Hepatocyte (in vitro differentiated cells): ENCODE results near the gene MAGEA1. TPM values are rescaled to one million over a fixed set of nuclear protein-coding genes. Genes with fewer than 3 reads are reported as not detected.
"Not testable (repeated sequence)": the region's sequence is repeated elsewhere in the genome, so short reads cannot be mapped to it uniquely, and the experiment has no call there.

Source experiments
- DNase-seq: peaks from one replicate; pipeline ENCODE4 v3.0.0-alpha.2; 2016; ENCODE audit warnings: low spot score
- H2AFZ ChIP-seq: fragments of 200-600 bp; sonication (generic); 2 replicates; pipeline ENCODE4 v1.6.0; 2016; ENCODE audit warnings: antibody characterized with exemption, mild to moderate bottlenecking
- H3K27ac ChIP-seq: fragments of 200-600 bp; sonication (generic); 2 replicates; pipeline ENCODE4 v1.5.1; 2016; ENCODE audit warnings: mild to moderate bottlenecking
- H3K27me3 ChIP-seq: fragments of 200-600 bp; sonication (generic); 2 replicates; pipeline ENCODE4 v1.6.1; 2016
- H3K36me3 ChIP-seq: fragments of 200-600 bp; sonication (generic); replicated peaks from 2 replicates; pipeline ENCODE4 v1.5.1; 2016; ENCODE audit warnings: low read depth; ENCODE audit not compliant: insufficient read depth
- H3K4me1 ChIP-seq: fragments of 200-600 bp; sonication (generic); 2 replicates; pipeline ENCODE4 v1.5.1; 2016; ENCODE audit warnings: mild to moderate bottlenecking, moderate library complexity; ENCODE audit not compliant: insufficient read depth
- H3K4me2 ChIP-seq: fragments of 200-600 bp; sonication (generic); 2 replicates; pipeline ENCODE4 v1.6.0; 2016
- H3K4me3 ChIP-seq: fragments of 200-600 bp; sonication (generic); 2 replicates; pipeline ENCODE4 v1.5.1; 2016; ENCODE audit warnings: mild to moderate bottlenecking
- H3K79me2 ChIP-seq: fragments of 200-600 bp; sonication (generic); 2 replicates; pipeline ENCODE4 v1.6.0; 2017; ENCODE audit warnings: mild to moderate bottlenecking
- H3K9me2 ChIP-seq: fragments of 200-600 bp; sonication (generic); replicated peaks from 2 replicates; pipeline ENCODE4 v1.6.0; 2017; ENCODE audit warnings: mild to moderate bottlenecking; ENCODE audit not compliant: insufficient read depth
- H3K9me3 ChIP-seq: fragments of 200-600 bp; sonication (generic); 2 replicates; pipeline ENCODE4 v1.5.1; 2016; ENCODE audit warnings: low read depth, mild to moderate bottlenecking
- H4K20me1 ChIP-seq: fragments of 200-600 bp; sonication (generic); 2 replicates; pipeline ENCODE4 v1.6.0; 2016; ENCODE audit warnings: mild to moderate bottlenecking; ENCODE audit not compliant: insufficient read depth, poor library complexity, severe bottlenecking
- EZH2 ChIP-seq: fragments of 200-600 bp; sonication (generic); IDR thresholded peaks from 2 replicates; pipeline ENCODE4 v1.6.1; 2016; ENCODE audit warnings: antibody characterized with exemption, mild to moderate bottlenecking, borderline replicate concordance
- EZH2phosphoT487 ChIP-seq: fragments of 200-600 bp; sonication (generic); IDR thresholded peaks from one replicate; pipeline ENCODE4 v1.6.1; 2018; ENCODE audit warnings: antibody characterized with exemption, mild to moderate bottlenecking, low read depth, moderate library complexity; ENCODE audit not compliant: unreplicated experiment, severe bottlenecking
- WGBS: methylation state at CpG from one replicate; pipeline ENCODE4 v1.1.6; 2016; ENCODE audit warnings: low lambda C conversion rate; ENCODE audit errors: missing lambda C conversion rate; 5-methylcytosine and 5-hydroxymethylcytosine counted together
- polyA plus RNA-seq: library from polyadenylated mRNA; unstranded; fragments of >200 nt; fragmentation: Nextera tagmentation; extraction: Ambion mirVana; gene quantifications from 2 replicates; pipeline ENCODE4 v1.2.1, GENCODE V29; 2016
- total RNA-seq: library from RNA; depleted of rRNA; stranded (reverse); fragments of >200 nt; gene quantifications from 2 replicates; pipeline ENCODE4 v1.2.3, GENCODE V29; 2014
- TF ChIP-seq, protein P1 (sequence below): fragments of 200-600 bp; sonication (generic); IDR thresholded peaks from 2 replicates; pipeline ENCODE4 v1.5.1; 2016; ENCODE audit warnings: antibody characterized with exemption, mild to moderate bottlenecking; ENCODE audit not compliant: poor library complexity

MAGEA1 gene
- not detected in 2 replicates for total RNA-seq
- not detected in 2 replicates for polyA plus RNA-seq

DNA sequence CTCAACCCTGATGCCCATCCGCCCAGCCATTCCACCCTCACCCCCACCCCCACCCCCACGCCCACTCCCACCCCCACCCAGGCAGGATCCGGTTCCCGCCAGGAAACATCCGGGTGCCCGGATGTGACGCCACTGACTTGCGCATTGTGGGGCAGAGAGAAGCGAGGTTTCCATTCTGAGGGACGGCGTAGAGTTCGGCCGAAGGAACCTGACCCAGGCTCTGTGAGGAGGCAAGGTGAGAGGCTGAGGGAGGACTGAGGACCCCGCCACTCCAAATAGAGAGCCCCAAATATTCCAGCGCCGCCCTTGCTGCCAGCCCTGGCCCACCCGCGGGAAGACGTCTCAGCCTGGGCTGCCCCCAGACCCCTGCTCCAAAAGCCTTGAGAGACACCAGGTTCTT lies at the start of gene MAGEA1:
MAGEA1 (plus strand) TSS at position 154 of the 400 bp plus-strand sequence. CDS start 3,106 bp downstream, outside the sequence.
- H3K27ac ChIP-seq, result no peak within 1 kb of the TSS
- no peaks in the 10 kb centered on the region for H4K20me1 ChIP-seq
- H3K79me2 ChIP-seq, result no peaks in the 10 kb centered on the region
- no peak within 1 kb of the TSS for H2AFZ ChIP-seq
- H3K36me3 ChIP-seq, result no peaks in the 10 kb centered on the region
- no peaks in the 10 kb centered on the region for H3K9me3 ChIP-seq
- DNase-seq, result no peak
- no peaks in the 10 kb centered on the region for H3K9me2 ChIP-seq
- no peaks in the 10 kb centered on the region for H3K4me1 ChIP-seq
- no peaks in the 10 kb centered on the region for H3K27me3 ChIP-seq
- no peak within 1 kb of the TSS for H3K4me2 ChIP-seq
- TF ChIP-seq, protein P1, sequence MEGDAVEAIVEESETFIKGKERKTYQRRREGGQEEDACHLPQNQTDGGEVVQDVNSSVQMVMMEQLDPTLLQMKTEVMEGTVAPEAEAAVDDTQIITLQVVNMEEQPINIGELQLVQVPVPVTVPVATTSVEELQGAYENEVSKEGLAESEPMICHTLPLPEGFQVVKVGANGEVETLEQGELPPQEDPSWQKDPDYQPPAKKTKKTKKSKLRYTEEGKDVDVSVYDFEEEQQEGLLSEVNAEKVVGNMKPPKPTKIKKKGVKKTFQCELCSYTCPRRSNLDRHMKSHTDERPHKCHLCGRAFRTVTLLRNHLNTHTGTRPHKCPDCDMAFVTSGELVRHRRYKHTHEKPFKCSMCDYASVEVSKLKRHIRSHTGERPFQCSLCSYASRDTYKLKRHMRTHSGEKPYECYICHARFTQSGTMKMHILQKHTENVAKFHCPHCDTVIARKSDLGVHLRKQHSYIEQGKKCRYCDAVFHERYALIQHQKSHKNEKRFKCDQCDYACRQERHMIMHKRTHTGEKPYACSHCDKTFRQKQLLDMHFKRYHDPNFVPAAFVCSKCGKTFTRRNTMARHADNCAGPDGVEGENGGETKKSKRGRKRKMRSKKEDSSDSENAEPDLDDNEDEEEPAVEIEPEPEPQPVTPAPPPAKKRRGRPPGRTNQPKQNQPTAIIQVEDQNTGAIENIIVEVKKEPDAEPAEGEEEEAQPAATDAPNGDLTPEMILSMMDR, result no peak
- TF ChIP-seq EZH2 (no peak), EZH2phosphoT487 (no peak)
- WGBS, result 94% methylated on average over 16 of the region's 19 CpGs
- H3K4me3 ChIP-seq, result no peak within 1 kb of the TSS

DNA sequence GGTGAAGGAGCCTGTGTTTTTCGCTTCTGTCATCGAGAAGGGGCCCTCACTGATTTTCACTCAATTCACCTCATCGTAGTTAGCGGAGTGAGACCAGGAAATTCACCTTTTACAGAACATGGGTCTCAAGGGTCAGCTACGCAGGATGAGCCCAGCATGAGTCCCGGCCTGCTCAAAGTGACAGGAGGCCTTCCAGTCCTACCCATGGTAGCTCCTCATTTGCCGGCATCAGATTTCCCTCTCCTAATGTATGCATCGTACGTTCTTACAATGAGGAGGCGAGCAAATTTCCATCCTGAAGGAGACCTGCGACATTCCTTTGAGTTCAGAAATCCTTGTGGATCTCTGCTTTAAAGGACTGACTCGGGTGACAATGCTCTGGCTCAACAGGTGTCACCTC lies 46.2 kb upstream of the MAGEA1 start:
- not testable (repeated sequence) for H3K4me3 ChIP-seq, H3K36me3 ChIP-seq, H4K20me1 ChIP-seq, H3K79me2 ChIP-seq, H2AFZ ChIP-seq, H3K9me2 ChIP-seq, H3K4me2 ChIP-seq, H3K9me3 ChIP-seq, DNase-seq, H3K27ac ChIP-seq, H3K4me1 ChIP-seq, H3K27me3 ChIP-seq
- WGBS, result no CpG with 5 or more reads among the region's 12 CpGs

- H4K20me1 ChIP-seq, H3K4me1 ChIP-seq, H3K9me2 ChIP-seq, H3K27ac ChIP-seq, DNase-seq, H3K79me2 ChIP-seq, H2AFZ ChIP-seq, H3K4me3 ChIP-seq, H3K9me3 ChIP-seq, H3K4me2 ChIP-seq, H3K36me3 ChIP-seq, H3K27me3 ChIP-seq: not testable (repeated sequence)
- WGBS, result no CpG with 5 or more reads among the region's 4 CpGs
Observed at GRCh38 chrX:153139074-153139473, 40.0 kb upstream of the MAGEA1 start.

- DNase-seq, H3K9me2 ChIP-seq, H3K4me1 ChIP-seq, H3K27me3 ChIP-seq, H3K27ac ChIP-seq, H3K9me3 ChIP-seq, H3K79me2 ChIP-seq, H2AFZ ChIP-seq, H4K20me1 ChIP-seq, H3K4me3 ChIP-seq, H3K4me2 ChIP-seq, H3K36me3 ChIP-seq: not testable (repeated sequence)
- WGBS, result 50% methylated on average over 1 of the region's 7 CpGs
Observed at GRCh38 chrX:153146288-153146687, 32.8 kb upstream of the MAGEA1 start.

- no peaks in the 10 kb centered on the region for H3K27me3 ChIP-seq
- no peak for DNase-seq
Observed at GRCh38 chrX:153153516-153153915, 25.6 kb upstream of the MAGEA1 start.

More at GRCh38 chrX:153153516-153153915, 25.6 kb upstream of the MAGEA1 start:
- H3K4me1 ChIP-seq, result no peaks in the 10 kb centered on the region
- H3K79me2 ChIP-seq, result no peaks in the 10 kb centered on the region
- H3K9me3 ChIP-seq, result no peaks in the 10 kb centered on the region
- no peak overlapping the region for H3K27ac ChIP-seq
- no peak for TF ChIP-seq EZH2phosphoT487
- no peak for TF ChIP-seq EZH2
- TF ChIP-seq, protein P1, result no peak
- H3K4me2 ChIP-seq, result no peak overlapping the region
- no peaks in the 10 kb centered on the region for H4K20me1 ChIP-seq
- no peak overlapping the region for H2AFZ ChIP-seq
- WGBS, result 66% methylated on average over 3 of the region's 3 CpGs
- no peak overlapping the region for H3K4me3 ChIP-seq
- H3K36me3 ChIP-seq, result no peaks in the 10 kb centered on the region
- no peaks in the 10 kb centered on the region for H3K9me2 ChIP-seq
